GM23338 (cell line): Measurements from ENCODE around the gene NIN. TPM values are rescaled to one million over a fixed set of nuclear protein-coding genes. Genes with fewer than 3 reads are reported as not detected.

ENCODE experiments used
- ATAC-seq: fragments of 200-7000 bp; cut with Tn5 transposase; 3 replicates; pipeline ENCODE4 v1.9.1; 2020
- DNase-seq: peaks from one replicate; pipeline ENCODE4 v3.0.0-alpha.2; 2015; ENCODE audit warnings: low spot score
- H2AFZ ChIP-seq: fragments of 200-600 bp; sonication (generic); 2 replicates; pipeline ENCODE4 v1.8.0; 2016; ENCODE audit warnings: antibody characterized with exemption, mild to moderate bottlenecking, moderate library complexity
- H3F3A ChIP-seq: fragments of 200-600 bp; sonication (generic); replicated peaks from 2 replicates; pipeline ENCODE4 v1.8.0; 2017; ENCODE audit warnings: antibody characterized with exemption, mixed run types, low read depth
- H3K27ac ChIP-seq: fragments of 200-600 bp; sonication (generic); 2 replicates; pipeline ENCODE4 v1.6.1; 2016; ENCODE audit warnings: low read depth
- H3K27me3 ChIP-seq: fragments of 200-600 bp; sonication (generic); 2 replicates; pipeline ENCODE4 v1.8.0; 2016; ENCODE audit warnings: mild to moderate bottlenecking, mixed run types, moderate library complexity; ENCODE audit not compliant: insufficient read depth
- H3K36me3 ChIP-seq: fragments of 200-600 bp; sonication (generic); 2 replicates; pipeline ENCODE4 v1.8.0; 2016; ENCODE audit warnings: mild to moderate bottlenecking; ENCODE audit not compliant: insufficient read depth
- H3K4me1 ChIP-seq: fragments of 200-600 bp; sonication (generic); 2 replicates; pipeline ENCODE4 v1.8.0; 2016; ENCODE audit warnings: mild to moderate bottlenecking, moderate library complexity; ENCODE audit not compliant: insufficient read depth
- H3K4me2 ChIP-seq: fragments of 200-600 bp; sonication (generic); 2 replicates; pipeline ENCODE4 v1.7.1; 2017; ENCODE audit warnings: mixed run types
- H3K4me3 ChIP-seq: fragments of 200-600 bp; sonication (generic); 2 replicates; pipeline ENCODE4 v1.6.1; 2016; ENCODE audit warnings: mixed run types
- H3K79me2 ChIP-seq: fragments of 200-600 bp; sonication (generic); replicated peaks from 2 replicates; pipeline ENCODE4 v1.8.0; 2017; ENCODE audit warnings: mild to moderate bottlenecking; ENCODE audit not compliant: insufficient read depth
- H3K9me2 ChIP-seq: fragments of 200-600 bp; sonication (generic); 2 replicates; pipeline ENCODE4 v1.8.0; 2017; ENCODE audit not compliant: insufficient read depth
- H4K20me1 ChIP-seq: fragments of 200-600 bp; sonication (generic); replicated peaks from 2 replicates; pipeline ENCODE4 v1.8.0; 2017; ENCODE audit warnings: mild to moderate bottlenecking; ENCODE audit not compliant: insufficient read depth
- H3K27ac Mint-ChIP-seq: 2 replicates; pipeline ENCODE4 v1.8.0; 2020; ENCODE audit warnings: inconsistent platforms, mild to moderate bottlenecking, moderate library complexity, mixed read lengths
- H3K27me3 Mint-ChIP-seq: 3 replicates; pipeline ENCODE4 v1.8.0; 2022; ENCODE audit warnings: low read depth, mild to moderate bottlenecking, moderate library complexity, mixed read lengths, inconsistent platforms; ENCODE audit not compliant: insufficient read depth, poor library complexity
- H3K36me3 Mint-ChIP-seq: 3 replicates; pipeline ENCODE4 v1.8.0; 2021; ENCODE audit warnings: low read depth, mild to moderate bottlenecking, inconsistent platforms, moderate library complexity, mixed read lengths
- H3K4me1 Mint-ChIP-seq: 3 replicates; pipeline ENCODE4 v1.8.0; 2020; ENCODE audit warnings: mild to moderate bottlenecking, inconsistent platforms, mixed read lengths
- H3K4me3 Mint-ChIP-seq: 3 replicates; pipeline ENCODE4 v1.8.0; 2021; ENCODE audit warnings: moderate library complexity, mild to moderate bottlenecking, inconsistent platforms, mixed read lengths
- H3K9me3 Mint-ChIP-seq: 3 replicates; pipeline ENCODE4 v1.8.0; 2020; ENCODE audit warnings: moderate library complexity, mild to moderate bottlenecking, inconsistent platforms, mixed read lengths
- CREB1 ChIP-seq: fragments of 250-450 bp; sonication (Bioruptor Pico); IDR thresholded peaks from 2 replicates; pipeline ENCODE4 v1.5.0; 2020; ENCODE audit warnings: low read depth, mild to moderate bottlenecking, moderate library complexity
- CTCF ChIP-seq, 2 experiments: fragments of 200-600 bp in 1 of 2; sonication (generic) in 1 of 2; conservative IDR thresholded peaks; 2 replicates each; pipeline versions ENCODE4 v1.5.1 to v1.6.1; 2016 to 2017; ENCODE audit warnings: antibody characterized with exemption in 2 of 2, low read depth in 2 of 2, mild to moderate bottlenecking in 2 of 2, moderate library complexity in 1 of 2
- ETS1 ChIP-seq: IDR thresholded peaks from 2 replicates; pipeline ENCODE4 v1.6.1; 2016; ENCODE audit warnings: antibody characterized with exemption
- EZH2 ChIP-seq: fragments of 200-600 bp; sonication (generic); IDR thresholded peaks from one replicate; pipeline ENCODE4 v1.8.0; 2017; ENCODE audit warnings: antibody characterized with exemption, mild to moderate bottlenecking, low read depth; ENCODE audit not compliant: unreplicated experiment
- EZH2phosphoT487 ChIP-seq: fragments of 200-600 bp; sonication (generic); IDR thresholded peaks from one replicate; pipeline ENCODE4 v1.8.1; 2018; ENCODE audit warnings: antibody characterized with exemption; ENCODE audit not compliant: unreplicated experiment
- JUNB ChIP-seq: IDR thresholded peaks from one replicate; pipeline ENCODE4 v1.6.1; 2016; ENCODE audit warnings: antibody characterized with exemption; ENCODE audit not compliant: unreplicated experiment
- NANOG ChIP-seq: IDR thresholded peaks from 2 replicates; pipeline ENCODE4 v1.6.1; 2016; ENCODE audit warnings: antibody characterized with exemption, borderline replicate concordance
- POLR2AphosphoS5 ChIP-seq: IDR thresholded peaks from 2 replicates; pipeline ENCODE4 v1.6.1; 2016; ENCODE audit warnings: antibody characterized with exemption, low read depth
- REST ChIP-seq: IDR thresholded peaks from one replicate; pipeline ENCODE4 v1.6.1; 2018; ENCODE audit warnings: antibody characterized with exemption; ENCODE audit not compliant: unreplicated experiment
- STAT1 ChIP-seq: IDR thresholded peaks from one replicate; pipeline ENCODE4 v1.6.1; 2016; ENCODE audit warnings: antibody characterized with exemption; ENCODE audit not compliant: unreplicated experiment
- ZNF114 ChIP-seq: fragments of 250-450 bp; sonication (Bioruptor Pico); IDR thresholded peaks from 2 replicates; pipeline ENCODE4 v1.5.0; 2020; ENCODE audit warnings: mild to moderate bottlenecking, moderate library complexity
- ZNF331 ChIP-seq: fragments of 250-450 bp; sonication (Bioruptor Pico); IDR thresholded peaks from 2 replicates; pipeline ENCODE4 v1.5.0; 2020; ENCODE audit warnings: low read depth, mild to moderate bottlenecking, moderate library complexity
- ZNF462 ChIP-seq: fragments of 250-450 bp; sonication (Bioruptor Pico); IDR thresholded peaks from 2 replicates; pipeline ENCODE4 v1.5.0; 2020; ENCODE audit warnings: mild to moderate bottlenecking, moderate library complexity
- polyA plus RNA-seq: library from polyadenylated mRNA; unstranded; fragments of >200 nt; fragmentation: Nextera tagmentation; extraction: Ambion mirVana; gene quantifications from 2 replicates; pipeline ENCODE4 v1.2.1, GENCODE V29; 2016
- total RNA-seq: library from RNA; depleted of rRNA; stranded (reverse); fragments of >200 nt; shearing (Covaris generic); gene quantifications from 2 replicates; pipeline ENCODE4 v1.2.3, GENCODE V29; 2014

The NIN gene
- total and polyA plus RNA-seq, 2 experiments from 2014 or later, result 7.4 to 17.4 TPM

GRCh38 chr14:50805396-50805795 is 25.6 kb downstream of the NIN start:
- no peaks in the 10 kb centered on the region for H3K36me3 ChIP-seq
- no peak overlapping the region for H3K4me3 ChIP-seq
- TF ChIP-seq POLR2AphosphoS5 (no peak), EZH2 (no peak), ZNF331 (CRISPR knock-in tag) (no peak), STAT1 (no peak), REST (no peak), EZH2phosphoT487 (no peak), CREB1 (CRISPR knock-in tag) (no peak), ZNF114 (CRISPR knock-in tag) (no peak), CTCF (conservative IDR thresholded peaks at IDR 0.05; ENCODE audit: low read depth in 2 of 2) (no peak), ZNF462 (no peak), NANOG (no peak), JUNB (no peak), ETS1 (no peak)
- H3K27me3 ChIP-seq, result no peaks in the 10 kb centered on the region
- 0 out of 2 replicates have a peak, but pooled peaks cover 10% of the 10 kb centered on the region for H3K4me1 ChIP-seq
- H3K9me2 ChIP-seq, result no peaks in the 10 kb centered on the region
- H3F3A ChIP-seq, result no peaks in the 10 kb centered on the region
- H3K27ac Mint-ChIP-seq, result no peak overlapping the region
- H4K20me1 ChIP-seq, result 0 out of 2 replicates have a peak, but pooled peaks cover 2% of the 10 kb centered on the region
- H3K4me2 ChIP-seq, result no peak overlapping the region
- no peak for ATAC-seq
- no peaks in the 10 kb centered on the region for H3K9me3 Mint-ChIP-seq
- no peak overlapping the region for H3K4me3 Mint-ChIP-seq
- no peaks in the 10 kb centered on the region; the same call in 1 of the 2 replicates for H3K79me2 ChIP-seq
- no peak overlapping the region for H3K27ac ChIP-seq
- H3K36me3 Mint-ChIP-seq, result no peaks in the 10 kb centered on the region; the same call in 2 of the 3 replicates
- H2AFZ ChIP-seq, result no peak overlapping the region
- H3K4me1 Mint-ChIP-seq, result peaks cover 6% of the 10 kb centered on the region
- H3K27me3 Mint-ChIP-seq, result no peaks in the 10 kb centered on the region
- DNase-seq, result no peak
